HG03342 (cell line): ENCODE data around the gene KCNA5.

ENCODE experiments used
- ATAC-seq: cut with Tn5 transposase; IDR thresholded peaks from one replicate; pipeline ENCODE4 v1.9.1; 2021; ENCODE audit warnings: mild to moderate bottlenecking, moderate library complexity; ENCODE audit not compliant: unreplicated experiment

The KCNA5 gene

DNA sequence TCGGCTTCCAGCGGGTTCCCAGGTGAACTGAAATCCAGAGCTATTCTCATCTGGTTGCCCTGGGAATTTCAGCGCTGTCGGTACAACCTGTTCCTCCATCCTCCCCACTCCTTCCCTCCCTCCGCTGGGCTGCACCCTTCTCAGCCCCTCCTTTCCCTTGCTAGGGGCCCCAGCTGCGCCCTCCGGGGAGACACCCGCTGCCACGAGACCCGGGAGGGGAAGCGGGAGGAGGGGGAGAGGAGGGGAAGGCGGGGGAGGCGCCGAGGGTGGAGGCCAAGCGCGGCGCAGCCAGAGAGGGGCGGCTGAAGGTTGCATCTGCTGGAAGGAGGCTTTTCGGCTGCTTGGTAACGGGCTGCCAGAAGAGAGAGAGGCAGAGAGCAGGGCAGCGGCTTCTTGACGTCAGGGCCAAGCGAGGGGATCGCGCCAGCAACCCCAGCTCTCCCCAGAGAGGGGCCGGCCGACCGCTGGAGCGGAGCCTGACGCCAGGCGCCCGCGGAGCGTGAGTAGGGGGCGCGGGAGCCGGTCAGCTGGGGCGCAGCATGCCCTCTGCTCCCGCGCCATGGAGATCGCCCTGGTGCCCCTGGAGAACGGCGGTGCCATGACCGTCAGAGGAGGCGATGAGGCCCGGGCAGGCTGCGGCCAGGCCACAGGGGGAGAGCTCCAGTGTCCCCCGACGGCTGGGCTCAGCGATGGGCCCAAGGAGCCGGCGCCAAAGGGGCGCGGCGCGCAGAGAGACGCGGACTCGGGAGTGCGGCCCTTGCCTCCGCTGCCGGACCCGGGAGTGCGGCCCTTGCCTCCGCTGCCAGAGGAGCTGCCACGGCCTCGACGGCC lies at the start of gene KCNA5:
TSS of gene KCNA5 (plus strand) at position 291 of the 831 bp plus-strand sequence. CDS start at position 560, 269 bp downstream.
- ATAC-seq, result no peak

DNA sequence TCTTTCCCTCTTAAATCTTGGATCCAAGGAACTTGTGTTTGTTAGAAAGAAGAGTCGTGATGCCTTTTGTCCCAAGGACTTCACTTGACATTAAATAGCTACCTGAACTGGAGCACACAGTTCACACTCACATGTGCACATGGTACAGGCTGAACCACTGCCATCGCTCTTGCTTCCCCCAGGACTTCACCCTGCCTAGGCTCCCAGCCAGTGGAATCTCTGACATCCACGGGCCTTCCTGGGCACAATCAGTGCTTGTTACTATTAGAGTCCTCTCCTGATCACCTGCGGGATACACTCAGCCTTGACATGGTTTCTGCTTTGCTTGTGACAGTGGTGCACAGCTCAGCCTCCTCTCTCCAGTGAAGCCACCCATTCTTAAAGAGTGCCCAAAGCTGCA lies 49.1 kb upstream of the KCNA5 start:
- ATAC-seq, result no peak

DNA sequence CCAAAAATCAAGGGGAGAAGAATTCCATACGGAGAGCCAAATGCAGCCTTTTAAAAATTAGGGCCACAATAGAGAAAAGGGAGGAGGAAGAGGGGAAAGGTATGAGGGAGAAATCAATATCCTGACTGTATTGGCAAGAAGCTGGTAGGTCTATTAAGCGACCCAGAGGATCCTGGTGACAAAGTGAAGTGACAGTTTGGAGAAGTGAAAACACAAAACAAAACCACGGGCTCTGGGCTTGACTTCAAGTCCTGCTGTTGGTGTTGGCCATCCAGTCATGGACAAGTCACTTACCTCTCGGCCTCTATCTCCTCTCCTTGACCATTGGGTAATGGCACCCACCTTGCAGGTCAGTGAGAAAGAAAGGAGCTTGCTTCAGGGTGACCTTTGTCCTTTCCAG lies 47.0 kb upstream of the KCNA5 start:
- ATAC-seq, result no peak

DNA sequence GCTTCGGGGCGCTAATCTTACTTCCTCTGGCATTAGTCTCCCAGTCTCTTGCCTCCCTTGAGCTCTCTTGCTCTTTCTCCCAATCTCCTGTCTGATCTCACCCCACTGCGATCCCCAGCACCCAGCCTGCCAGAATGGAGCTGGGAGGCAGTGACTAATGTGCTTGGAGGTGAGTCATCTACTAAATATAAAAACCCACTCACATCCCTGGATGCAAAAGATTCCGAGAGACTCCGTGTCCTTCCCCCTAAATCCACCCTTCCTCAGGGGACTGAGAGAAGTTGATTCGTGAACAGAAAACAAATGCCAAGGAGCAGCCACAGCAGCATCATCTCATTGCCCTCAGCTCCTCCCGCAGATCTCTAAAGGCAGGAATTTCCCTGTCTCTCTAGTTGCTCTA lies 45.7 kb upstream of the KCNA5 start:
- ATAC-seq, result no peak

DNA sequence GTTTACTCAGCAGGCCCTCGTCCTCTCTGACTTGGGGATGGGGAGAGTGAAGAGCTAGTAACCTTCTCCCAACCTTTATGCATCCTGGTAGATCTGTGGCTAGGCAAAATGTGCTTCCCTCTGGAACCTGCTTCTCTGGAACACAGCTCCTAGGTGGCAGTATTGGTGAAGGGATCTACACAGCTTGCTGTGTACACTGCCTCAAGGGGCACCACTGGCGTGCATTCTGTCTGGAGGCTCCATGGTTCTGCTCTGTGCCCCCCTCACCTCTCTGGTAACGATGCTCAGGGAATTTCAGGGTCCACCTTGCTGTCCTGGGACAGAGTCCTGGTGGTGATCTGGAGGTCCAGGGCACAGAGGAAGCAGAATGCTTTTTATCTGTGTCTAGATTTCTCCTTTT lies 43.5 kb upstream of the KCNA5 start:
- no peak for ATAC-seq

DNA sequence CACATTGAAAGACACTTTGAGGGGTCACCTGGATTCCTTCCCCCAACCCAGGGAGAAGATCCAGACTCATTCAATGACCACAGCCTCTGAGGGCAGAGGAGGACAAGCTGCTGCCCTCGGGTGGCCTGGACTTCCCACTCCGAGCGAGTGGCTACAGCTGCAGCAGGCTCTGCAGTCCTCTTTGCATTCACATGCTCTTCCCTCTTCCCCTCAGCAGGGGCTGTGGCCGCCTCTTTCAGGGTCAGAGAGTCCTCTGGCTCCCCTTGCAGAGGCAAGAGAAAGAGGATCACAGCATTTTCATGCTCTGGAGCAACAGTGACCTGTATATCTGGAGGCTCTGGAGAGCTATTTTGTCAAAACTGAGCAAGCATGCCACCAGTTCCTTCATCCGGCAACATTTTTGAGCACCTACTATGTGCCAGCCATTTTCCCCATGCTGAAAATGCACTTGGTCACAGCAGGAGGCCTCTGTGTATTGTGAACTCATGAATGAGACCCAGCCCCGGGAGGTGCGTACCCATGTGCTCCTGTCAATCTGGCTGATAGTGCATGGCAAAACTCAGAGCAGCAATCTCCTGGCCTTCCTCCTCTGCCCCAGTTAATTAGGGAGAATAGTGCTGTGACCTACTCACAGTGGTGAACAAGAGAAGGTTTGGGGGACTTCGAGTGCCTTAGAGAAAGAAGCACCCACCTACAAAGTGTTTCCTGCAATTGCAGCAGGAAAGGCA lies 42.9 kb upstream of the KCNA5 start:
- ATAC-seq, result no peak

DNA sequence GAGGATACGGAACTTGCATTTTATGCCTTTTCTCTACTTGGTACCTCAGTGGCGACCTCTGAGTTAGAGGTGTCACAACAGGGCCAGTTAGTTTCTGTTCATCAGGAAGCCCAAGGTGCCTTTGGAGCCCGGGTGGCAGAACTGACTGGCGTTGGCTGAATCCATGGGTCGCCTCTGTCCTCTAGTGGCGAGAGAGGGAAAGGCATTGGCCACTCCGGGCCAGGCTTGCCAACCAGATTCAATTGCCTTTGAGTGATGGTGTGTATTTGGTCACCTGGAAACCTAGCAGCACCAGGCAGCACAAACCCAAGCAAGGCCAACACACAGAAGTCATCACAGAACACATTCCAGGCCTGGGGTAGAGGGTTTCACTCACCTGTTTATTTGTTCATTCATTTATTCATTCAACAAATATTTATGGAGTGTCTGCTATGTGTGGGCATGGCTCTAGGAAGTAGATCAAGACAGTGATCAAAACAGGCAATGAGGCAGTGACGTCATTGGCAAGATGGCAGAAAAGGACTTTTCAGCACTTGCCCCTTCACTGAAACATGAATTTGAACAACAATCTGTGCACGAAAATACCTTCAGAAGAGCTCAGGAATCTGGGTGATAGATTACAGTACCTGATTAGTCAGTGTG lies 40.5 kb upstream of the KCNA5 start:
- no peak for ATAC-seq

DNA sequence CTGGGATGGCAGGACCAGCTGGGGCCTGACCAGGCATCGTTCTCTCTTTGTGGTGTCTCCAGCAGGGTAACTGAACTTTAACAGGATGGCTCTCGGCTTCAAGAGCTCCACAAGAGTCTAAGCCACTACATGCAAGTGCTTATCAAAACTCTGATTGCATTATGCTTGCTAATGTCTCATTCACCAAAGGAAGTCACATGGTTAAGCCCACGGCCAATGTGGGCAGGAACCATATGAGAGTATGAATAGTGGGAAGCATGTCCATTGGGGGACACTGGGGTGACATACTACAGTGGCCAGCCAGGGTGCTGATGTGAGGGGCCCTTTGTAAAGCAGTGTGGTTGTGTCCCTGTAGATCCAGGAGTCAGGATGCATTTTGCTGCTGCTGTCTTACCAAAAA lies 35.0 kb upstream of the KCNA5 start:
- no peak for ATAC-seq

DNA sequence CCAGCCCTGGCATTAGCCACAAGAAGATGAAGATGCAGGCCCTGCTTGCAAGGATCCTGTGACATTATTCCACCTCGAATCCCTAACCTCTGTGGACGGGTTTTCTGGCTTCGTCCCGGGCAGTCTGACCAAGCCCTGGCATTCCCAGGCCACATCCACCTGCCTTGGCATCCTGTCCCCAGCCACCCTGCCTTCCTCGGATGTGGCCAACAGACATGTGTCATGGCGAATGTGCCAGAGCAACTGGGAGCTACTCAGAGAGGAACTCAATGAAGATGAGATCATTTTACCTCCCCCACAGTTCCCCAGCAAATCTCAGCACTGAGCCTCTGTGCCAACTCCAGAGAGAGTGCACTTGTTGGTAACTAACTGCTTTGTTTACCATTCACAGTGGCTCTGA lies 33.5 kb upstream of the KCNA5 start:
- ATAC-seq, result no peak

DNA sequence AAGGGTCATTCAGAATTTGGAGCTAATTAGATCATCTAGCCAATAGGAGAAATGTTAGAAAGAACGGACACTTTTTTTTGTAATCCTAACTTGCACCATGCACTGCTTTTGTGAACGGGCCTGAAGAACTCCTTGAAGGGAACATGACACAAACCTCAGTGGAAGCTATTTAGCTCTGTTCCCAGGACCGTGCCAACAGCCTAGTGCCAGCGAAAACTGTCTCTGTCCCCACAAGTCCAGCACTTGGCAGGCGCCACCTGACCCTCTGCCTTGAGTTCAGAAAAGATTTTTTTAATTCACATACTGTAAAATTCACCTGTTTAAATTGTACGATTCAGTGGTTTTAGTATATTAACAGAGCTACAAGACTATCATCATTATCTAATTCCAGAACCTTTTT lies 31.3 kb upstream of the KCNA5 start:
- no peak for ATAC-seq

DNA sequence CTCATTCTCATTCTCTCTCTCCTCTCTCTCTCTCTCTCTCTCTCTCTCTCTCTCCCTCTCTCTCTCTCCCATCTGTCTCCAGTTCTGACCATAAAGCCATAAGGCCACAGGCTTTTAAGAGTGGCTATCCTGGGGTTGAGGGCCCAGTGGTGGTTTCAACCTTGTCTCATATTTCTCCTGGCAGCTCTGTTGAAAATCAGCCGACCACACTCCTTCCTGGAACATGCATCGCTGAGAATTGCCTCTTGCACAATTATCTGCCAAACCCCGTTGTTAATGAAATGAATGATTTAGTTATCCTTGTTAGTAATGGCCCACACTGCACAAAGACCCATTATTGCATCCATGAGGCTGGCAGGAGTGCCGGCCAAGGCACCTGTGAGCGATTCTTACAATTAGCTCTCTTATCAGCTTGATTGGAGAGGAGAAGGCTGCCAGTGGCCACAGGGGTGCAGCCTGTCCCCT lies 30.4 kb upstream of the KCNA5 start:
- ATAC-seq, result no peak

DNA sequence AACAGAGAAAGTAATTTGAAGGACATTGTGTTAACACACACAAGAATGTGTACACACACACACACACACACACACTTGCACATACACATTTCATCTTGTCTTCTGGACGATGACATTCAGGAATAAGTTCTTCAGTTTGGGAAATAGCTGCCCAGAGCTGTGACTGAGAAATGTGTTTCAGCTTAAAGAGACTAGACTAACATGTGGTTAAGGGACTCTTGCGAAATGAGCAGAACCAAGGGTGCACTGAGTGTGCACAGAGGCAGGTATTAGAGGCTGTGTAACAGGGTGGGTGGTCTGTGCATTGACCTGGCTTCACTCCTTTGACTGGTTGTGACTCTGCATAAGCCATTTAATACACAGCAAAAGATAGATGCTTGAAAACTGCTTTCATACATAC lies 29.4 kb upstream of the KCNA5 start:
- no peak for ATAC-seq

DNA sequence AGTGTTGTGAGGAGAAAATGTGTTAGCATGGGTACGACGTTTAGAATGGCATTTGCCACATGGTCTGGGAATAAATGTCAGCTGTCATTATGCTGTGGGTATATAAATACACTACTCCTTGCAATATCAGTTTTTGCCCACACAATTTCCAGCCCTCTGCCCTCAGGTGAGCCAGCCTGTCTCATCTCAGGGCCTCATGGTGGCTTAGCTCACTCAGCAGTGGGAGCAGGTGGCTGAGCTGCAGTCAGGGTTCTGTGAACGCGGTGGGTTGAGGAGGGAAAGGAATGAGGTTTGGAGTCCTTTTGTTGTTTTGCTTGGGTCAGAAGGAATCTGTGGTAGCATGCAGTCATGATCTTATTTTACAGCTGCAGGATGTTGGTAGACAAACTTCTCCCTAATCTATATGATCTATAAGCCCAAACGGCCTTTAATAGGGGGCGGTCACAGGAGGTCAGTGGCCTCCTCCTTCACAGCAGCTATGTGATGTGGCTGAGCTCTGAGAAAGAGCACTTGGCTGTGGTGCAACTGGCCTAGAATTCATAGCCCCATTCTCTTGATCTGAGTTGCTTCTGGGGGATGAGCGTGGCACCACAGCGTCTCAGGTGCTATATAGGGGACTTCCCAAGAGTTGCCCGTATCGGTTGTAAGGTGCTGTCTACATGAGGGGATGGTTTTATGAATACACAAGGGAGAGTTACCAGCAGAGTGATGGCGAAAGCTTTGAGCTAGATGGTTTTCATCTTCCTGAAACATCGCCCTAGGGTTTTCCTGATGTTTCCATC lies 27.8 kb upstream of the KCNA5 start:
- no peak for ATAC-seq

DNA sequence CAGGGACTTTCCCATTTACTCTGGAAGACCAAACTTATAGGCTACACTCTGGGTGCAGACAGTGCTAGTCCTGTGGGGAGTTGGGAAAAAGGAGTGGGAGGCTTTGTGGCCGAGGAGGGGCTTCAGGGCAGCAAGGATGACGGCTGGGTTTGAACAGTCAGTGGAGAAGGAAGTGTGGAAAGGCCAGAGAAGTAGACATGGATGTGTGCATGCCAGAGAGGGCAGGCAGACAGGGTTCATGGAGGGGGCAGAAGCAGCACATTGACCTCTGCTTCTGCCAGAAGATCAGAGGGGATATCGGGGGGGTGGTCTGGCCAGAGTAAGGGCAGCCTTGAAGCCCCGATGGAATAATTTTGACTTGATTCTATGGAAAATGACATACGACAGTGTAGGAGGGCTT lies 27.2 kb upstream of the KCNA5 start:
- no peak for ATAC-seq

DNA sequence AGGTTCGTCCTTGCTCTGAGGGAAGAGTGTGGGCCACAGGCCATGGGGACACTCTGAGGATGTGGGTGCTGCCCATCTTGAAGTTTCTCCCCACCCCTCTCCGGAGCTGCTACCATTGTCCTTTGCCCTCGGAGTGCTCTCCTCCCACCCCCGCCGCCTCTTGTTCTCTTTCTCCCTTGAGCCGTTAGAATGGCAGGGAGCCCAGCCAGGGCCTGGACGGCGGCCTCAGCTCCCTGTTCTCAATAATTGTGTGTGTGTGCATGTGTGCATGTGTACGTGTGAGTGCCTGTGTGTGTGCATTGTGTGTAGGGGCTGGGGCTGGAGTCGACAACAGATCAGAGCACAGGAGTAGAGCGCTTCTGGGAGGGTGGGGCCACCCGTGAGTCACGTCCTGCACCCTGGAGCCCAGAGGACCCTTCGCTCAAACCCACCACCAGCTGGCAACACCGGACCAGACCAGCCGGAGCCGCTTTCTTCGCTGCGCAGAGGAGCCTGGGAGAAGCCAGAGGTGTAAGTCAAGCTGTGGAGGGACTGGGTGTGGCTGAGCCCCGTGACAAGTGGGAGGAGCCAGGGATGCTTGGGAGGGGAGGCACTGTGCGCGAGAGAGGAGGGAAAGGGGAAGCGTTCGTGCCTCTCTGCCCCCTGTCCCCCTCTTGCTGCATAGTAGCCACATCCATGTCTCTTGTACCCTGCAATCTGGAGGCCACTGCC lies 25.9 kb upstream of the KCNA5 start:
- ATAC-seq, result no peak

DNA sequence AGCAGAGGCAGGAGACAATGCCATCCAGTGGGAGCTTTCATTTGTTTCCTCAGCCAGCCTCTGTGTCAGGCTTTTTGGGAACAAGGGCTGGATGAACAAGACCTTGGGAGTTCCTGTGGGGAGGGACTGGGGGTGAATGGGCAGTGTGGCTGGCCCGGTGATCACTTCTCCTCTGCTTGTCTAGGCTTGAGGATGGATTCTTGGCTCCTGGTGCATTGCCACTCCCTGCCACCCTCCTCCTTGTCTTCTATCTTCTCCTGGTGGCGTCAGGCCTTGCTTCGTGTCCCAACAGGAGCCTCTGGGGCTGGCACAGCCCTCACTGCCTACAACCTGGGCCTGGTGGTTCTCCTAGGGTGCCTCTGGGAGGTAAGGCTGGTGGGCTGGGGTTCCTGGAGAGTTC lies 25.0 kb upstream of the KCNA5 start:
- ATAC-seq, result no peak

DNA sequence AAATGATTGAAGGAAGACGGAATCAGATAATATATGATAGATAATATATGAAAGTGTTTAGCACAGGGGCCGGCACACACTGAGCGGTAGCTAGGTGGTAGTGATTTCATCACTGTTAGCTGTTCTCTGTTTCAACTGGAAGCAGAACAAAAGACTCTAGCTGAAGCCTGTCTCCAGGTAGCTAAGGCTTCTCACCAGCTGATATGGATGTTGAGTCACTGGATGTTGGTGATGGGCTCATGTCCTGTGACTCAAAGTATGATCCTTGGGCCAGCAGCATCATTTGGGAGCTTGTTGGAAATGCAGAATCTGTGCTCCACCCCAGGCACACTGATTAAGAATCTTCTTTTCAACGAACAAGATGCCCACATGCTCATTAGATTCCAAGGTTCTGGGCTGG lies 21.7 kb upstream of the KCNA5 start:
- ATAC-seq, result no peak

DNA sequence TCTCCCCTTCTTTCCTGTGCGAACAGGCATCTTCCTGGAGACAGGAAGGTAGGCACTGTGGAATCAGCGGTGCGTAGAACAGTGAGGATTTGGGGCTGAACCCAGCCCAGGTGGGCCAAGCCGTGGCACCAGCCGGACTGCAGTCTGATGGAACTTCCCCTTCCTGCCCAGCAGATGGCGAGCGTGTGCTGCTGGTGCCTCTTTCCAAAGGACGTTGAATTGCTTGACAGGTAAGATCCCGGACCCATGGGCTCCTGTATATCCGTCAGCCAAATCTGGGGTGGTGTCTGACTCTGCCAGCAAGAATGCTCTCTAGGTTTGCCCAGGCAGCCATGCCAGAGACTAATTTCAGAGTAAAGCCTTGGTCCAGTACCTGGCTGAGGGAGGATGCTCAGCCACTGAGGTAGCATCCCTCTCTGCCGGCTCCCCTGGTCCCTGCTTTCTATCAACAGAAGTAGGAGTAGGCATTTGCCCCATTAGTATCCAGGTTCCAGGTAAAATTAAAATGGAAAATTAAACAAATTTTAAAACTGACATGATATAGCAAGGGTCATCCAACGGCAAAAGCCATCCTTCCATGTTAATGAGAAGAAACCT lies 21.1 kb upstream of the KCNA5 start:
- no peak for ATAC-seq

DNA sequence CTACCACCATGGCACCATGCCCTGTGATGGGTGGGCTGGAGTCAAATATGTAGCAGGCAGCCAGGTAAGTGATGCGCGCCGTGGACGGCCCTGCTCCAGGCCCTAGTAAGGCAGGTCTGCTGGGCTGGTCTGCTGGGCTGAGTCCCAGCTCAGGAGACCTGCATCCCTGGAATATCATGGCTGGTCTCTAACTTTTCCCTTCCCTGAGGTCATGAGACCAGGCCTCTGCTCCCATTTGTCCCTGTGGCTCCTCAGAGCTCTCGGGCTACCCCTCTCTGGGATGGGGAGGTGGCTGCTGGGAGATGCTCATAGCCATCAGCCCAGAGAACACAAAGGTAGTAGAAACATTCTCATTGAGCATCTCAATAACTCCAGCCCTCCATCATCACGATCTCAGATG lies 19.8 kb upstream of the KCNA5 start:
- ATAC-seq, result no peak

DNA sequence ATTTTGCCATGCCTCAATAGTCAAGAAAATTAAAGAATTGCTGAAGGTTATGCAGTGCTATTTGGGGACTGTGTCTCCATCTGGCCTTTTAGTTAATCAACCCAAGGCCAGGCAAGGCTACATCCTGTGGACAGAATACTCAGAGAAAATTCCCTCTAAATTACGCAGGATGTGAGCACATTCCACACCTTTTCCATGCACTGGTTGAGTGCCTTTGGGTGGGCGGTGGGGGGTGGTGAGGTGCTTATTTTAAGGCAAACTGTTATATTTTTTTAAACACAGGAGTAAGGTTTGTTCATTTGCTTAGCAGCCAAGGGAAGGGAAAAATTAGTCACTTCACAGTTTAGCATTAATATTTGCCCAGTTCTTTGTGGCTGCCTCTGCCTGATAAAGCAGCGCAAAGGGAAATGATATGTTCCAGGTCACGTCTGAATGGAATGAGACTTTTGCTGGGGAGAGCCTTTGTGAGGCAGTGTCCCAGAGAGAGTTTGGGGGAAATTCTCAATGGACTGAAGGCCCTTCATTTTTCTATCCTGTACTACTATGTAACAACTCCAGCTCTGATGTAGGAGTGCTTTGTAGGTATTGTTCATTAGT lies 17.2 kb upstream of the KCNA5 start:
- ATAC-seq, result no peak
